ENCODE measurements around the gene KCTD18. TPM values are rescaled to one million over a fixed set of nuclear protein-coding genes. Genes with fewer than 3 reads are reported as not detected.
A peak's percentile ranks its signal among the peaks of the same experiment; 100 is the strongest.

Gene KCTD18
- total and polyA plus RNA-seq, 10 of the 15 experiments (the other 5 are each of a cell fraction or from before 2014, with no cell fraction given) = 1.4 to 16.9 (median 12.5) TPM

DNA sequence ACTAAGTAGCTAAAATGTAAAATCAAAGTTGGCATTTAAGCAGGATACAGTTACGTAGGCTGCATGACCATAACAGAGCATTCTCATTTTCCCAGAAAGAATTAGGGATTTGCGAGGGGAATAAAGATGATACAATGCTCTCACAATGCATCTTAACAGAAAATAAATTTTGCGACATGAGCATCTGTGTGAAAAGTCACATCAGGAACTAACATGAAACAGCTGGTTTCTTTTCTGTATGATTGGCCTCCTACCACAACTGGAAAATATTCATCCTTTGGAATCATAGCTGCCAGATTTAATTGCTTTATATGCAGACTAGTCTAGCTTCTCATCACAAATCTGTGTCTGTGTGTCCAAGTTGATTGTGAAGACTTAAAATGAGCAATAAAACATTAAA is 66.0 kb downstream of the KCTD18 start (continued):
- TF ChIP-seq, protein P1, sequence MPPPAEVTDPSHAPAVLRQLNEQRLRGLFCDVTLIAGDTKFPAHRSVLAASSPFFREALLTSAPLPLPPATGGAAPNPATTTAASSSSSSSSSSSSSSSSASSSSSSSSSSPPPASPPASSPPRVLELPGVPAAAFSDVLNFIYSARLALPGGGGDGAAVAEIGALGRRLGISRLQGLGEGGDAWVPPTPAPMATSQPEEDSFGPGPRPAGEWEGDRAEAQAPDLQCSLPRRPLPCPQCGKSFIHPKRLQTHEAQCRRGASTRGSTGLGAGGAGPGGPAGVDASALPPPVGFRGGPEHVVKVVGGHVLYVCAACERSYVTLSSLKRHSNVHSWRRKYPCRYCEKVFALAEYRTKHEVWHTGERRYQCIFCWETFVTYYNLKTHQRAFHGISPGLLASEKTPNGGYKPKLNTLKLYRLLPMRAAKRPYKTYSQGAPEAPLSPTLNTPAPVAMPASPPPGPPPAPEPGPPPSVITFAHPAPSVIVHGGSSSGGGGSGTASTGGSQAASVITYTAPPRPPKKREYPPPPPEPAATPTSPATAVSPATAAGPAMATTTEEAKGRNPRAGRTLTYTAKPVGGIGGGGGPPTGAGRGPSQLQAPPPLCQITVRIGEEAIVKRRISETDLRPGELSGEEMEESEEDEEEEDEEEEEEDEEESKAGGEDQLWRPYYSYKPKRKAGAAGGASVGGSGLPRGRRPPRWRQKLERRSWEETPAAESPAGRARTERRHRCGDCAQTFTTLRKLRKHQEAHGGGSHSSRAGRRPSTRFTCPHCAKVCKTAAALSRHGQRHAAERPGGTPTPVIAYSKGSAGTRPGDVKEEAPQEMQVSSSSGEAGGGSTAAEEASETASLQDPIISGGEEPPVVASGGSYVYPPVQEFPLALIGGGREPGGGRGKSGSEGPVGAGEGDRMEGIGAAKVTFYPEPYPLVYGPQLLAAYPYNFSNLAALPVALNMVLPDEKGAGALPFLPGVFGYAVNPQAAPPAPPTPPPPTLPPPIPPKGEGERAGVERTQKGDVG (CRISPR knock-in tag; IDR thresholded peaks at IDR 0.05) = no peak
- TF ChIP-seq SMAD5 (IDR thresholded peaks at IDR 0.05; ENCODE audit: low read depth) (no peak), CBFB (IDR thresholded peaks at IDR 0.05; ENCODE audit: low read depth) (no peak)

DNA sequence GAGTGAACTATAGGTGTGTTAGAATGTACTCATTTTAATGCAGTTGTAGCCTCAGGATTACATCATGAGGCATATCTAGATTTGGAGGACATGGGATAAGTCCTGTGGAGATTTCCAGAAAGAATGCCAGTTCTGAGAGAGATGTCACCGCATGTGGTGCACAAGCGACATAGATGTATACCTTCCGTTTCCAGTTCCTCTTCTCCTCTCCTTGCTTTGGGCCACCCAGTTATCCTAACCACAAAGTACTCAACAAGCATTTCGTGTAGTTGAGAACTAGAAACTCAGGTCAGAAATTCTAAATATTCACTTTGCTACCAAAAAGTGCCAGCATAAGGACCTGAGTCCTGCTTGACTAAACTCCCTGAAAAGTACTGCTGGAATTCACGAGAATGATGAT is 66.5 kb downstream of the KCTD18 start:
- no peak for FAIRE-seq
- POLR2A ChIA-PET = interaction anchor here (0.5 kb wide), 1 partner anchor 103 kb away, joined by 5 read pairs; no protein-coding TSS in a partner anchor

More for the DNA sequence above, 66.5 kb downstream of the KCTD18 start:
- in situ Hi-C loops (cut with MboI) (no loop called here), intact Hi-C loops (cut with micrococcal nuclease; ENCODE audit: unreplicated experiment) (no loop called here)
- RAD21 ChIA-PET (ENCODE audit: unreplicated experiment) = no interaction called here
- WGBS (ENCODE audit: insufficient coverage, insufficient replicate concordance, low lambda C conversion rate, missing lambda C conversion rate) = 60% methylated on average over 5 of the region's 5 CpGs
- DNase-seq (ENCODE audit: low read depth, low spot score) (no peak), ATAC-seq (no peak)
- H3K4me1 ChIP-seq (ENCODE audit: control insufficient read depth, insufficient read depth, low read length) = no peaks in the 10 kb centered on the region
- TF ChIP-seq, protein P2, sequence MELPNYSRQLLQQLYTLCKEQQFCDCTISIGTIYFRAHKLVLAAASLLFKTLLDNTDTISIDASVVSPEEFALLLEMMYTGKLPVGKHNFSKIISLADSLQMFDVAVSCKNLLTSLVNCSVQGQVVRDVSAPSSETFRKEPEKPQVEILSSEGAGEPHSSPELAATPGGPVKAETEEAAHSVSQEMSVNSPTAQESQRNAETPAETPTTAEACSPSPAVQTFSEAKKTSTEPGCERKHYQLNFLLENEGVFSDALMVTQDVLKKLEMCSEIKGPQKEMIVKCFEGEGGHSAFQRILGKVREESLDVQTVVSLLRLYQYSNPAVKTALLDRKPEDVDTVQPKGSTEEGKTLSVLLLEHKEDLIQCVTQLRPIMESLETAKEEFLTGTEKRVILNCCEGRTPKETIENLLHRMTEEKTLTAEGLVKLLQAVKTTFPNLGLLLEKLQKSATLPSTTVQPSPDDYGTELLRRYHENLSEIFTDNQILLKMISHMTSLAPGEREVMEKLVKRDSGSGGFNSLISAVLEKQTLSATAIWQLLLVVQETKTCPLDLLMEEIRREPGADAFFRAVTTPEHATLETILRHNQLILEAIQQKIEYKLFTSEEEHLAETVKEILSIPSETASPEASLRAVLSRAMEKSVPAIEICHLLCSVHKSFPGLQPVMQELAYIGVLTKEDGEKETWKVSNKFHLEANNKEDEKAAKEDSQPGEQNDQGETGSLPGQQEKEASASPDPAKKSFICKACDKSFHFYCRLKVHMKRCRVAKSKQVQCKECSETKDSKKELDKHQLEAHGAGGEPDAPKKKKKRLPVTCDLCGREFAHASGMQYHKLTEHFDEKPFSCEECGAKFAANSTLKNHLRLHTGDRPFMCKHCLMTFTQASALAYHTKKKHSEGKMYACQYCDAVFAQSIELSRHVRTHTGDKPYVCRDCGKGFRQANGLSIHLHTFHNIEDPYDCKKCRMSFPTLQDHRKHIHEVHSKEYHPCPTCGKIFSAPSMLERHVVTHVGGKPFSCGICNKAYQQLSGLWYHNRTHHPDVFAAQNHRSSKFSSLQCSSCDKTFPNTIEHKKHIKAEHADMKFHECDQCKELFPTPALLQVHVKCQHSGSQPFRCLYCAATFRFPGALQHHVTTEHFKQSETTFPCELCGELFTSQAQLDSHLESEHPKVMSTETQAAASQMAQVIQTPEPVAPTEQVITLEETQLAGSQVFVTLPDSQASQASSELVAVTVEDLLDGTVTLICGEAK (IDR thresholded peaks at IDR 0.05; ENCODE audit: borderline replicate concordance) = no peak
- TF ChIP-seq, protein P3, sequence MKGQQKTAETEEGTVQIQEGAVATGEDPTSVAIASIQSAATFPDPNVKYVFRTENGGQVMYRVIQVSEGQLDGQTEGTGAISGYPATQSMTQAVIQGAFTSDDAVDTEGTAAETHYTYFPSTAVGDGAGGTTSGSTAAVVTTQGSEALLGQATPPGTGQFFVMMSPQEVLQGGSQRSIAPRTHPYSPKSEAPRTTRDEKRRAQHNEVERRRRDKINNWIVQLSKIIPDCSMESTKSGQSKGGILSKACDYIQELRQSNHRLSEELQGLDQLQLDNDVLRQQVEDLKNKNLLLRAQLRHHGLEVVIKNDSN (IDR thresholded peaks at IDR 0.05; ENCODE audit: borderline replicate concordance, extremely low read length, insufficient read depth, low read depth, low read length) = no peak
- TF ChIP-seq SPI1 (IDR thresholded peaks at IDR 0.05; ENCODE audit: borderline replicate concordance, insufficient read depth, low read depth, low read length) (peak; percentile 45; the same call in 1 of the 2 replicates), CHD1 (IDR thresholded peaks at IDR 0.05; ENCODE audit: low read depth, low read length) (no peak)
- SMC1A ChIA-PET (ENCODE audit: uncharacterized antibody, unreplicated experiment) = interaction anchor here (1.3 to 5.2 kb wide), 3 partner anchors 28 to 39 kb away, joined by 4 to 28 read pairs (median 11); no protein-coding TSS in a partner anchor
- CTCF ChIA-PET = interaction anchor here (1.2 to 4.6 kb wide), 2 partner anchors 11 to 28 kb away, joined by 3 to 30 read pairs; no protein-coding TSS in a partner anchor
- no peaks in the 10 kb centered on the region for H3K36me3 ChIP-seq (ENCODE audit: control insufficient read depth in 2 of 2, insufficient read depth in 2 of 2, low read length in 1 of 2)
- no peak overlapping the region for H3K4me2 ChIP-seq (ENCODE audit: control insufficient read depth, insufficient read depth)
- H2AFZ ChIP-seq (ENCODE audit: control insufficient read depth, low read depth, low read length) = no peak overlapping the region
- no peak overlapping the region for H3K27ac ChIP-seq (ENCODE audit: control insufficient read depth, insufficient read depth)
- H3K4me3 ChIP-seq = no peak overlapping the region
- H3K79me2 ChIP-seq (ENCODE audit: control insufficient read depth, insufficient read depth, low read length) = no peaks in the 10 kb centered on the region
- H4K20me1 ChIP-seq (ENCODE audit: control insufficient read depth, insufficient read depth) = no peaks in the 10 kb centered on the region
- H3K9ac ChIP-seq (ENCODE audit: control insufficient read depth, insufficient read depth, low read length) = no peak overlapping the region
- H3K9me3 ChIP-seq (replicated peaks; ENCODE audit: control insufficient read depth, insufficient read depth, low read length) = no peaks in the 10 kb centered on the region
- BruUV-seq (replicated peaks) = no TSS peak
- no peaks in the 10 kb centered on the region for H3K27me3 ChIP-seq (replicated peaks in 1 of 2; ENCODE audit: control insufficient read depth in 2 of 2, insufficient read depth in 2 of 2, low read length in 1 of 2)
